Lower leg skin (tissue), 3 donors: ENCODE data around the gene THOC5.

Experiments
- CTCF ChIP-seq, 3 donors: fragments of 450-650 bp; IDR thresholded peaks; one replicate each; pipeline ENCODE4 v1.5.1; 2016; ENCODE audit warnings: antibody characterized with exemption in 3 of 3, mild to moderate bottlenecking in 3 of 3, moderate library complexity in 2 of 3
- POLR2A ChIP-seq, 2 donors: fragments of 450-650 bp; IDR thresholded peaks; one replicate each; pipeline ENCODE4 v1.6.1; 2016 to 2017; ENCODE audit warnings: antibody characterized with exemption in 2 of 2, mild to moderate bottlenecking in 1 of 2, moderate library complexity in 1 of 2

- TF ChIP-seq CTCF (IDR thresholded peaks at IDR 0.05) (no peak), POLR2A (IDR thresholded peaks at IDR 0.05) (no peak)
Observed at GRCh38 chr22:29469755-29470154, 83.8 kb downstream of the THOC5 start.
